Breast epithelium (tissue), 3 donors: ENCODE measurements around the gene LELP1.

Experiments used
- CTCF ChIP-seq, 3 donors: fragments of 450-650 bp; IDR thresholded peaks; one replicate each; pipeline ENCODE4 v1.5.1; 2016 to 2017; ENCODE audit warnings: antibody characterized with exemption in 3 of 3, mild to moderate bottlenecking in 3 of 3, moderate library complexity in 3 of 3
- POLR2A ChIP-seq: fragments of 450-650 bp; IDR thresholded peaks from one replicate; pipeline ENCODE4 v1.6.1; 2016; ENCODE audit warnings: antibody characterized with exemption, mild to moderate bottlenecking, moderate library complexity

- TF ChIP-seq CTCF (IDR thresholded peaks at IDR 0.05) (no peak), POLR2A (no peak)
These were observed 24.3 kb upstream of the LELP1 start for GRCh38 chr1:153178922-153179321.
